ENCODE data around the gene FLNB.

FLNB gene

DNA sequence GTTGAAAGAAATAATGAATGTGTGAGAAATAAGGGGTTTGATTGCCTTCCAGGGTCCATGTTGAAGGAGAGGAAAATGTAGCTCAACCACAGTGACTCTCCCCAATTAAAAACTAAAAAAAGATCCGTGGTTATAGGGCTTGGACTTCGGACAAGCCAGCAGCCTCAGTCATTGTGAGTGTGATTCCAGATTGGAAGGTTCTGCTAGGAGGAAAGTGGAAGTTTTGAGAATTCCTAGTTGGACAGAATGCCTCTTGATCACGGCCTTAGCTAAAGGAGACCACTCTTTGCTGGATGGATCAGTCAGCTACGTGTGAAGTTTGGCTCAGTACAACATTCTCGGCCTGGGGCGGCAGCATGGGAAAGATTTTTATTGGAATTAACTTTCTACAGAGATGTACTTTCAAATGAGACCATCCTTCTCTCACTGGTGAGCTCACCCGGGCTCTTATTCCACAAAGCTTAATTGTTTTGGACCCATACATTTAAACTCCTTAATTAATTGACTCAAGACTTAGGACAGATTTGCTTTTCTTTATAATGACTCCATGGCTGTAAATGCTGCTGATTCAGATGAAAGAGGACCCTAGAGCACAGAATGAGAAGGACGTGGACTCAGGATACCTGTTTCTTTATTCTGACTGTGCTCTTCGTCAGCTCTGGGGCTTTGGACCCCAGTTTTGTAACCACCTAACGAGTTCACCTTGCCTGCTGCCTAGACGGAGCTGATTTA, 27.5 kb downstream of the FLNB start:
- Histone ChIP-seq H3K9me3 (replicated peaks; ENCODE audit: insufficient read depth, low read length) (no peaks in the 10 kb centered on the region), H3K36me3 (replicated peaks; ENCODE audit: insufficient read depth, low read length) (no peaks in the 10 kb centered on the region), H3K27ac (ENCODE audit: low read length) (no peak overlapping the region), H3K4me2 (ENCODE audit: low read depth, low read length) (peak overlapping the region; percentile 70), H3K79me2 (ENCODE audit: low read length) (no peaks in the 10 kb centered on the region), H3K27me3 (replicated peaks; ENCODE audit: insufficient read depth, low read length) (peaks cover 53% of the 10 kb centered on the region), H3K4me3 (ENCODE audit: low read length) (no peak overlapping the region; the same call in 1 of the 2 replicates), H3F3A (ENCODE audit: insufficient read depth, low read length) (peaks cover 7% of the 10 kb centered on the region; the same call in 1 of the 2 replicates), H3K4me1 (ENCODE audit: low read length) (peaks cover 14% of the 10 kb centered on the region), H3K9ac (ENCODE audit: low read length) (no peak overlapping the region), H4K20me1 (ENCODE audit: insufficient read depth, low read length) (no peaks in the 10 kb centered on the region), H3K9me2 (replicated peaks; ENCODE audit: insufficient read depth, low read length) (no peaks in the 10 kb centered on the region), H2AFZ (ENCODE audit: low read length) (no peak overlapping the region)
- no peak for DNase-seq
- TF ChIP-seq, protein P1, sequence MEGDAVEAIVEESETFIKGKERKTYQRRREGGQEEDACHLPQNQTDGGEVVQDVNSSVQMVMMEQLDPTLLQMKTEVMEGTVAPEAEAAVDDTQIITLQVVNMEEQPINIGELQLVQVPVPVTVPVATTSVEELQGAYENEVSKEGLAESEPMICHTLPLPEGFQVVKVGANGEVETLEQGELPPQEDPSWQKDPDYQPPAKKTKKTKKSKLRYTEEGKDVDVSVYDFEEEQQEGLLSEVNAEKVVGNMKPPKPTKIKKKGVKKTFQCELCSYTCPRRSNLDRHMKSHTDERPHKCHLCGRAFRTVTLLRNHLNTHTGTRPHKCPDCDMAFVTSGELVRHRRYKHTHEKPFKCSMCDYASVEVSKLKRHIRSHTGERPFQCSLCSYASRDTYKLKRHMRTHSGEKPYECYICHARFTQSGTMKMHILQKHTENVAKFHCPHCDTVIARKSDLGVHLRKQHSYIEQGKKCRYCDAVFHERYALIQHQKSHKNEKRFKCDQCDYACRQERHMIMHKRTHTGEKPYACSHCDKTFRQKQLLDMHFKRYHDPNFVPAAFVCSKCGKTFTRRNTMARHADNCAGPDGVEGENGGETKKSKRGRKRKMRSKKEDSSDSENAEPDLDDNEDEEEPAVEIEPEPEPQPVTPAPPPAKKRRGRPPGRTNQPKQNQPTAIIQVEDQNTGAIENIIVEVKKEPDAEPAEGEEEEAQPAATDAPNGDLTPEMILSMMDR (IDR thresholded peaks at IDR 0.05; ENCODE audit: low read length), result no peak
- TF ChIP-seq EZH2phosphoT487 (IDR thresholded peaks at IDR 0.05; ENCODE audit: low read length), result no peak
- TF ChIP-seq EZH2 (optimal IDR thresholded peaks at IDR 0.05; ENCODE audit: low read depth, low read length), result no peak

DNA sequence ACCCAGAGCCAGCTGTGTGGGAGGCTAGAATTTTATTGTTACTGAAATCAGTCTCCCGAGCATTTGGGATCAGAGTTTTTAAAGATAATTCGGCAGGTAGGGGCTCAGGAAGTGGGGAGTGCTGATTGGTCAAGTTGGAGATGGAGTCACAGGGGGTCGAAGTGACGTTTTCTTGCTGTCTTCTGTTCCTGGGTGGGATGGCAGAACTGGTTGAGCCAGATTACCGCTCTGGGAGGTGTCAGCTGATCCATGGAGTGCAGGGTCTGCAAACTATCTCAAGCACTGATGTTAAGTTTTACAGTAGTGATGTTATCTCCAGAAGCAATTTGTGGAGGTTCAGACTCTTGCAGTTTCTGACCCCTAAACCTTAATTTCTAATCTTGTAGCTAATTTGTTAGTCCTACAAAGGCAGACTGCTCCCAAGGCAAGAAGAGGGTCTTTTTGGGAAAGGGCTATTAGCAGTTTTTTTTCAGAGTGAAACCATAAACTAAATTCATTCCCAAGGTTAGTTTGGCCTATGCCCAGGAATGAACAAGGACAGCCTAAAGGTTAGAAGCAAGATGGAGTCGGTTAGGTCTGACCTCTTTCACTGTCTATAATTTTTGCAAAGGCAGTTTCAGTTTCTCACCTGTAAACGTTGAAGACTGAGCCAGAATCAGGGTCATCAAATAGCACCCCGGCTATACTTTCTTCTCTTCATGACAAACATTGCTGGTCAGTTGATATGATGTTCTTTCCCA, 28.2 kb downstream of the FLNB start:
- H3K27me3 ChIP-seq (replicated peaks; ENCODE audit: insufficient read depth, low read length), result peaks cover 58% of the 10 kb centered on the region

DNA sequence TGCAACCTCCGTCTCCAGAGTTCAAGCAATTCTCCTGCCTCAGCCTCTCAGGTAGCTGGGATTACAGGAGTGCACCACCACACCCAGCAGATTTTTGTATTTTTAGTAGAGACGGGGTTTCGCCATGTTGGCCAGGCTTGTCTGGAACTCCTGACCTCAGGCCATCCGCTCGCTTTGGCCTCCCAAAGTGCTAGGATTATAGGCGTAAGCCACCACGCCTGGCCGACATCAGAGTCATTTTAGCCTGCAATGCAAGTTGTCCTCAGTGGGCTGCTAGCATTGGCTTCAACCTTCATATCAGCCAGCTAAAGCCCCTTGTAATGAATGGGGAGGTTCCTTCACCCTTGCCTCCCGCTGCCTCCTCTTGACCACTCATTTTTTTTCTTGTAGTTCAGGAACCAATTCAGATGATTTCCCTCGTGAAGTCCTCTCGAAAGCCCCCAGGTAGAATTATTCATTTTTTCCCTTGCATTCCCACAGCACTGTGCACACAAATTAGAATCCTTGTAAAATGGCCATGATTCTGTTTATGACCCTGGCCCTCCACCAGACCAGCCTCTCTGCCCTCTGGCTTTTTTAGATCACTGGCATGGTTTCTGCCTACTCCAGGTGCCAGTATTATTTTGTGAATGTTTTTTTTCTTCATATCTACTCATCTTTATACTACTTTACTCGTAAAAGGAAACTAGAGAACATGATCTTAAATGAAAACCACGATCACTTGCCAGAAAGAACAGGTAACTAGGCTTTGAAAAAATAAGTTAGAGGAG, 29.1 kb downstream of the FLNB start:
- H3K4me3 ChIP-seq (ENCODE audit: low read length), result no peak overlapping the region
- TF ChIP-seq EZH2 (optimal IDR thresholded peaks at IDR 0.05; ENCODE audit: low read depth, low read length), result no peak
- TF ChIP-seq, protein P1 (IDR thresholded peaks at IDR 0.05; ENCODE audit: low read length), result no peak
- no peak for TF ChIP-seq EZH2phosphoT487 (IDR thresholded peaks at IDR 0.05; ENCODE audit: low read length)
- H3K79me2 ChIP-seq (ENCODE audit: low read length), result no peaks in the 10 kb centered on the region
- H3K36me3 ChIP-seq (replicated peaks; ENCODE audit: insufficient read depth, low read length), result no peaks in the 10 kb centered on the region
- no peak overlapping the region for H3K27ac ChIP-seq (ENCODE audit: low read length)
- H3F3A ChIP-seq (ENCODE audit: insufficient read depth, low read length), result peaks cover 21% of the 10 kb centered on the region
- H2AFZ ChIP-seq (ENCODE audit: low read length), result no peak overlapping the region
- peaks cover 4% of the 10 kb centered on the region; the same call in 1 of the 2 replicates for H4K20me1 ChIP-seq (ENCODE audit: insufficient read depth, low read length)
- H3K4me2 ChIP-seq (ENCODE audit: low read depth, low read length), result no peak overlapping the region
- H3K4me1 ChIP-seq (ENCODE audit: low read length), result peaks cover 28% of the 10 kb centered on the region
- no peak for DNase-seq
- no peaks in the 10 kb centered on the region for H3K9me3 ChIP-seq (replicated peaks; ENCODE audit: insufficient read depth, low read length)
- H3K9me2 ChIP-seq (replicated peaks; ENCODE audit: insufficient read depth, low read length), result no peaks in the 10 kb centered on the region
- no peak overlapping the region for H3K9ac ChIP-seq (ENCODE audit: low read length)
- H3K27me3 ChIP-seq (replicated peaks; ENCODE audit: insufficient read depth, low read length), result peaks cover 59% of the 10 kb centered on the region

More for the DNA sequence above, 28.2 kb downstream of the FLNB start:
- H3K4me1 ChIP-seq (ENCODE audit: low read length), result peaks cover 20% of the 10 kb centered on the region
- no peak overlapping the region for H3K27ac ChIP-seq (ENCODE audit: low read length)
- H3K9ac ChIP-seq (ENCODE audit: low read length), result no peak overlapping the region
- no peak for DNase-seq
- TF ChIP-seq, protein P1 (IDR thresholded peaks at IDR 0.05; ENCODE audit: low read length), result no peak
- TF ChIP-seq EZH2phosphoT487 (IDR thresholded peaks at IDR 0.05; ENCODE audit: low read length) (no peak), EZH2 (optimal IDR thresholded peaks at IDR 0.05; ENCODE audit: low read depth, low read length) (no peak)
- H3K36me3 ChIP-seq (replicated peaks; ENCODE audit: insufficient read depth, low read length), result no peaks in the 10 kb centered on the region
- H3K4me3 ChIP-seq (ENCODE audit: low read length), result no peak overlapping the region
- no peak overlapping the region for H3K4me2 ChIP-seq (ENCODE audit: low read depth, low read length)
- H3K79me2 ChIP-seq (ENCODE audit: low read length), result no peaks in the 10 kb centered on the region
- no peaks in the 10 kb centered on the region for H3K9me3 ChIP-seq (replicated peaks; ENCODE audit: insufficient read depth, low read length)
- peaks cover 1% of the 10 kb centered on the region; the same call in 1 of the 2 replicates for H4K20me1 ChIP-seq (ENCODE audit: insufficient read depth, low read length)
- H2AFZ ChIP-seq (ENCODE audit: low read length), result no peak overlapping the region
- H3K9me2 ChIP-seq (replicated peaks; ENCODE audit: insufficient read depth, low read length), result no peaks in the 10 kb centered on the region
- H3F3A ChIP-seq (ENCODE audit: insufficient read depth, low read length), result peaks cover 13% of the 10 kb centered on the region; the same call in 1 of the 2 replicates
